Limb (tissue), 2 donors: ENCODE measurements around the gene SEMA4F.

Experiments
- DNase-seq, 2 donors: peaks; one replicate each; pipeline ENCODE4 v3.0.0-alpha.2; 2016; ENCODE audit errors: extremely low spot score in 2 of 2

SEMA4F gene

GRCh38 chr2:74668087-74668486 is 14.0 kb downstream of the SEMA4F start:
- DNase-seq: no peak

DNA sequence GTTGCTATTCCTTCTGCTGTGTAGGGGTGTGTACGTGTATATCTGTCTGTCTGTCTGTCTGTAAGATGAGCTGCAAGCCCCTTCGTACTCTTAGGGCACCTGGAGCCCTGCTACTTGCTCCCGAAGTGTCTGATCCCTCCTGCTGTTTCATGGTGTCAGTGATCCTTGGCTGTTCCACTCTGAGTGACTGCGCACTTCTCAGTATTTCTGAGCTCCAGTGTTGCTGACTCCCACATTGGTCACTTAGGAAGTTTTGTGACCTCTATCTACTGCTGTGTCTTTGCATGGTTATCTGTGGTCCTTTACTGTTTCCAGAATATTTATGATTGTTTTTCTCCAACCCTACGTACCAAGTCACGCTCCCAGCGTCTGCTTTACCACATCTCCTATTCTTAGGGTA is 16.2 kb downstream of the SEMA4F start:
- no peak for DNase-seq

- no peak for DNase-seq
These were observed 17.4 kb downstream of the SEMA4F start for GRCh38 chr2:74671479-74671878.

DNA sequence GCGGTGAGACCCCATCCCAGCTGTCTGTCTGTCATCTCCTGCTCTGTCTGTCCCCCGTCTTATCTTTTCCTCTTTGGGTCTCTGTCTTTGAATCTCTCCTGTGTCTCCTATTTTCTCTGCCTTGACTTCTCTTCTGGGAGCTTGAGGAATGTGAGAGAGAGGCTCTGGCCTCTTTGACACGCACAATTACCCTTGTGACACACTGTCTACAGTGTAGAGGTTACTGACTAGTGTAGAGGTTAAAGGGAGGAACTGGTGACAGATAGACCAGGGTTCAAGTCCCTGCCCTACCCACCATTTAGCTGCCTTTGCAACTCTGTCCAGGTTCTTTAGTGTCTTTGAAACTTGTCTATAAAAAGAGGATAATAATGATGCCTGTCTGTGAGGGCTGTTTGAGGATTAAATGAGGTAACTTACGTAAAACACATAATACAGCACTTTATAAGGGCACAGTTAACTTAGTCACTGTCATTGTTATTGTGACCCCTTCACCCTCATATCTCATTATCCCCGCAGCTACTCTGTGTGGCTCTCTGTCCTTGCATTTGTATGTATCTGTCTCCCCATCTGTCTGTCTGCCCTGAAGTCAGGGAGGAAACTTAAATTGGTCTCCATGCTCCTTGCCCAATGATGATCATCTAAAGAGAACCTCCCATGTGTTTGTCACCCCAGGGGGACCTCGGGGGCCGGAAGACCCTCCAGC is 19.9 kb downstream of the SEMA4F start:
- DNase-seq: no peak

GRCh38 chr2:74675090-74675489 is 21.0 kb downstream of the SEMA4F start:
- DNase-seq: no peak

DNA sequence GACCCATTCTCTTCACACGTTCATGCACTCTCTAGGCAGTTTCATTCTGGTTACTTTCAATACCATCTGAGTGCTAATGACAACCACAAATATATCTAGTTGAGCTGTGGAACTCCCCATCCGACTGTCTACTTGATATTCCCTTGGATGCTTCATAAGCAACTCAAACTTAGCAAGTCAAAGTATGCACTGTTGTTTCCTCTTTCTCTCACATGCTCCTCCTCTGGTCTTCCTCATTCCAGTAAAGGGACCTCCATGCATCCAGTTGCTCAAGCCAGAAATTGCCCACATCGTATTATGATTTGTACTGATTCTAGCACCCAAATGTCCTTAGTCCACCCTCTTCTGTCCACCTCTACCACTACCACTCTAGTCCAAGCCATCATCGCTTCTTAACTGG is 22.3 kb downstream of the SEMA4F start:
- DNase-seq: no peak

- DNase-seq: no peak
These were observed 25.6 kb downstream of the SEMA4F start for GRCh38 chr2:74679615-74680014.

GRCh38 chr2:74682501-74682900 is 28.5 kb downstream of the SEMA4F start:
- no peak for DNase-seq

DNA sequence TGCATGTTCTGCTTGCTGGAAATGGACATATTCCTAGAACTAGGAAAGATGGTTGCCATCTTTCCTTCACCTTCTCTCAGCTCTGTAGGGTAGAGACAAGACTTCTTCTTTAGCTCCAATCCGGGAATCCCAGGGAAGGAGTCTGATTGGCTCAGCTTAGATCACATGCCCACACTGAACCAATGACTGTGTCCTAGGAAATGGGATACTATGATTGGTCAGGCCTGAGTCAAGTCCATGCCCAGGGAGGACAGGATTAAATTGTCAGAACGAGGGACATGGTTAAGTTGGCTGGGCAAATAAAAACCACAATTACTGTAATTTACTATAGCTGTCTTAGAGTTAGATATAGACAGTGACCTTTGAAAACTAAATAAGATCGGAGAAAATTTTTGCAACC is 31.4 kb downstream of the SEMA4F start:
- DNase-seq: no peak

GRCh38 chr2:74688881-74689280 is 34.8 kb downstream of the SEMA4F start:
- DNase-seq: no peak

GRCh38 chr2:74689671-74690070 is 35.6 kb downstream of the SEMA4F start:
- DNase-seq: no peak

DNA sequence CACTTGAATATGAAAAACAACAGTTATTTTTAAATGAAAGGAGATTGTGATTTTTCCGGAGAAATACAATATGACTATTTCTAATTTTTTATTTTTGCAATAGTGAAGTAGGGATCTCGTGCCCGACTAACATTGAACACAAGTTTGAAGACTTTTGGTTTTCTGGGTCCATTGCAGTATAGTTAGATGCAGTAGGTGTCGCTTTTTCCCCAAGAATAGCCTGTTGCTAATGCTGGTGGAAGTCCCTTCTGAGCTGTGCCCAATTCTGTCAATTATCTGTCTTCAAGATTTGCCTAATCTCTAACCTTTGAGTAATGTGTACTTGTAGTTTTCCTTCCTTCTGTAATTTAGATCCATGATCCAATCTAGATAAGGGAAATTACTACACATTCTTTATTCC is 36.5 kb downstream of the SEMA4F start:
- DNase-seq: peak in 1 of 2 donors; percentile 60

DNA sequence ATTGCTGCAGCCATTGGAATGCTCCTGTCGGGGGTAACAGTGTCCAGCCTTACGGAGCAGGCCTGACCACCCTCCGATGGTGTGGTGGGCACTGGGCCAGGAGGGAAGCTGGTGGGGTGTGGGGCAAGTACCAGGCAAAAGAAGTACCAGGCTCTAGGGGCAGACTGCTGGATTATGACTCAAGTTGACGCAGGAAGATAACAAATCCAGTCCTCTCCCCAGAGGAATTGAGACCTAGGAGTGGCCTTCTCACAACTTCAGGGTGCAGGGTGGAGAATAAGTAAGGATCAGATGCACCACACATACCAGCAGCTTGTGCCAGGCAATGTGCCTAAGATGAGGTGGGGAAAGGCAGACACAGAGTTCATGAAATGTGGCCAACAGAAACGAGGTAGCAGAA is 37.9 kb downstream of the SEMA4F start:
- DNase-seq: no peak

- DNase-seq: no peak
These were observed 39.2 kb downstream of the SEMA4F start for GRCh38 chr2:74693213-74693612.

DNA sequence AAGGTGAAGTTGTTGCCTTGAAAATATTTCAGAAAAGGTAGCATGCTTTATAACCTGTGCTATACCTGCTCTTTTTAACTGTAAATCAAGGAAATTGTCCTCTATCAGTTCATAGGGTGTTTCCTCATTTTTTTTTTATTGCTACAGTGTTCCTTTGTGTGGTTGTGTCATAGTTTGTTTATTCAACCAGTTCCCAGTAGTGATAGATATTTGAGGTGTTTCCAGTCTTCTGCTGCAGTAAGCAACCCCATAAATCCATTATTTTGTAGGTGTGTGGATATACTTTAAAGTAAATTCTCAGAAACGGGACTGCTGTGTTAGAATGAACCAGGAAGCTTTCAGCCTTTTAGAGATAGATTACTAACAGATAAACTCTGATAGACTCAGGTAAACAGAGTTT is 39.6 kb downstream of the SEMA4F start:
- no peak for DNase-seq

- DNase-seq: no peak
These were observed 40.2 kb downstream of the SEMA4F start for GRCh38 chr2:74694281-74694680.

DNA sequence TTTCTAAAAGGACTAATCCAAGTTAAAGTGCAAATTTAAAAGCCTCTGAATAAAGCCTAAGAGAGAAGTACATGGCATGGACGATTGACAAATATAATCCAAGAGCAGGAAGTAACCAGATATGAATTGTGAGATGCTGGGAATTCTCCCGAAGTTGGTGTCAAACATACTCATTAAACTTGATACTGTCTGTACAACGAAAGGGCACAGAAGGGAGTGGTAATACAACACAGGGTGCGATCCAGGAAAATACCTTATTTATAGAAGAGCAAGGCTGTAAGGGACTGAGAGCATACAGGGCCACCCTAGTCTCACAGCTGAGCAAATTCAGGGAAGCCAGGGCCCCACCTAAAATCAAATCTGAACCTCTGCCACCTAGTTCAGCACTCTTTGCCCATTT is 41.6 kb downstream of the SEMA4F start:
- no peak for DNase-seq

- no peak for DNase-seq
These were observed 42.8 kb downstream of the SEMA4F start for GRCh38 chr2:74696829-74697228.

DNA sequence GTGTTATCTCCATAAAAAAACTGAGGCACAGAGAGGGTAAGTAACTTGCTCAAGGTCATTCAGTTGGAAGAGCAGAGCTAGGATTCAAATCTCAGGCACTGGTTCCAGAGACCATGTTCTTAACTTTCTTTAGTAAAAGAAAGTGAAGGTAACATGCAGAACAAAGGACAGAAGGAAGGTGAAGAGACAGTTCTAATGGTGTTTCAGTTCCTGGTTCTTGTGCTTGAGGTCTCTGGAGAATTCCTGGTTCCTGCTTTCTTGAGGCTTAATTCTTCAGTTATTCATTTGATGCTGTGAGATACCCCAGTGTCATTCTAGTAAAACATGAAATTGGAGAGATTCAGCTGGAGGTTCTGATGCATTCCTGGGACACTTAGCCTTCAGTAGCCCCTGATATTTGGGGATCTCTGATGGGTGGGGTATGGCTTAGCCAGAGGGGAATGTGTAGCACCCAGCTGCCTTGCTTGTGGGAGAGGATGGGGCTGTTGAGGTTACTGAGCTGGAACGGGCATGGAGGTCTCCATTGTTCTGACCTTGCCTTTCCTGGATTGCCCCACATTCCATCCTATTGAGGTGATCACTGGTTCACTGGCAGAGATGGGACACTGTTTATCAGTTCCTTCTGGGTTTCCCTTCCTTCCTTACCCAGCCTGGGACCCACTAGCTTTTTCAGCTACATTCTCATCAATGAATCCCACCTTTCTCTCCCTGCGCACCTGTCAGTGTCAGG is 46.8 kb downstream of the SEMA4F start:
- no peak for DNase-seq

- no peak for DNase-seq
These were observed 48.1 kb downstream of the SEMA4F start for GRCh38 chr2:74702001-74702715.

- no peak for DNase-seq
These were observed 49.3 kb downstream of the SEMA4F start for GRCh38 chr2:74703373-74703772.

- no peak for DNase-seq
These were observed 50.2 kb downstream of the SEMA4F start for GRCh38 chr2:74704216-74704615.

- DNase-seq: no peak
These were observed 52.7 kb downstream of the SEMA4F start for GRCh38 chr2:74706741-74707140.
